KMS-11 (cell line): ENCODE measurements around the gene IZUMO4.

Experiments
- H2AFZ ChIP-seq: fragments of 200-600 bp; sonication (generic); 2 replicates; pipeline ENCODE4 v1.6.1; 2016; ENCODE audit warnings: antibody characterized with exemption, mixed run types, low read depth
- H3K27ac ChIP-seq: fragments of 200-600 bp; sonication (generic); 2 replicates; pipeline ENCODE4 v1.6.1; 2016; ENCODE audit warnings: mild to moderate bottlenecking, mixed run types
- H3K27me3 ChIP-seq: fragments of 200-600 bp; sonication (generic); 2 replicates; pipeline ENCODE4 v1.6.1; 2017; ENCODE audit warnings: mild to moderate bottlenecking, low read depth, mixed run types, moderate library complexity; ENCODE audit not compliant: insufficient read depth
- H3K36me3 ChIP-seq: fragments of 200-600 bp; sonication (generic); 2 replicates; pipeline ENCODE4 v1.6.1; 2017; ENCODE audit warnings: mild to moderate bottlenecking, mixed run types; ENCODE audit not compliant: insufficient read depth
- H3K4me1 ChIP-seq: fragments of 200-600 bp; sonication (generic); 2 replicates; pipeline ENCODE4 v1.6.1; 2016; ENCODE audit warnings: mild to moderate bottlenecking, low read depth, mixed run types; ENCODE audit not compliant: poor library complexity, severe bottlenecking
- H3K4me2 ChIP-seq: fragments of 200-600 bp; sonication (generic); 2 replicates; pipeline ENCODE4 v1.7.0; 2016; ENCODE audit warnings: mild to moderate bottlenecking, mixed run types
- H3K4me3 ChIP-seq: fragments of 200-600 bp; sonication (generic); IDR thresholded peaks from 2 replicates; pipeline ENCODE4 v1.6.1; 2017; ENCODE audit warnings: low read depth, low read length, mixed read lengths; ENCODE audit not compliant: insufficient read depth
- H3K79me2 ChIP-seq: fragments of 200-600 bp; sonication (generic); 2 replicates; pipeline ENCODE4 v1.6.1; 2016; ENCODE audit warnings: low read depth, mixed run types; ENCODE audit not compliant: insufficient read depth
- H3K9ac ChIP-seq: fragments of 200-600 bp; sonication (generic); 2 replicates; pipeline ENCODE4 v1.6.1; 2016; ENCODE audit warnings: mild to moderate bottlenecking, mixed run types
- H4K20me1 ChIP-seq: fragments of 200-600 bp; sonication (generic); 2 replicates; pipeline ENCODE4 v1.6.1; 2016; ENCODE audit warnings: mild to moderate bottlenecking, mixed run types; ENCODE audit not compliant: insufficient read depth
- TF ChIP-seq, protein P1 (sequence below): fragments of 200-600 bp; sonication (generic); conservative IDR thresholded peaks from 2 replicates; pipeline ENCODE4 v1.6.1; 2017; ENCODE audit warnings: low read depth, mild to moderate bottlenecking, antibody characterized with exemption, low read length, moderate library complexity, mixed read lengths

Gene IZUMO4

DNA sequence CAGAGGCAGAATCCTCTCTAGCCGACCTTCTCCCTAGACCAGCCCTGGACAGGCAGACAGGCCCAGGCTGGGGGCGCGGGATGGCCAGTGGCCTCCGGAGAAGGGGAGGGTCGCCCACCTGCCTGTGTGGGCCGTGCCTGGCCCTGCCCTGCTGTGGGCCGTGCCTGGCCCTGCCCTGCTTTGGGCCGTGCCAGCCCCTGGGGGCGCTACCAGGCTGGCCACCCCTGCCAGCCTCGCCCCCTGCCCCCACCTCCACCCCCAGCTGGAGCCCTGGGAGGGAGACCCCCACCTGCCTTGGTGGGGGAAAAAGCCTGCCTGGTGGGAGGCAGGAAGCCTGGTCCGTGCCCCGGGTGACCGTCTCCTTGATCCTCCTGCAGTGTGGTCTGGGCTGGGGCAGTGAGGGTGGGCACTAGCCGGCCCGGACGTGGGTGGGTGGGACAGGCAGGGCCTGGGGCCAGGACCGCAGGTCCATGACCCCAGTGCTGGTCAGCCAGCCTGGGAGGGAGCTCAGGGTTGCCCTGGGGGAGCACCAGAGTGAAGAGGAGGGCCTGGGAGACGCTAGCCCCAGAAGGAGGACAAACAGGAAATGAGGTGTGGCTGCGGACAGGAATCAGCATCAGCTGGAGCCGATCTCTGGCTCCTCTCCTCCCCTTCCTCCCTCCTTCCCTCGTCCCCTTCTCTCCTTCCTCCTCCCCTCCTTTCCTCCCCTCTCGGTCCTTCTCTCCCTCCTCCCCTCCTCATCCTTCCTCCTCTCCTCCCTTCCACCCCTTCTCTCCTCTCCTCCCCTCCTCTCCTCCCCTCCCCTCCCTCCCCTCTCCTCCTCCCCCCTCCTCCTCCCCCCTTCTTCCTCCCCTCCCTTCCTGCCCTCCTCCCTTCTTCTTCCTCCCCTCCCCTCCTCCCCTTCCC, 40.5 kb upstream of the IZUMO4 start:
- Histone ChIP-seq H3K9ac (no peak overlapping the region), H3K4me1 (peaks cover 32% of the 10 kb centered on the region), H2AFZ (no peak overlapping the region), H3K27ac (no peak overlapping the region), H3K4me3 (no peak overlapping the region), H3K79me2 (no peaks in the 10 kb centered on the region), H3K27me3 (no peaks in the 10 kb centered on the region), H4K20me1 (no peaks in the 10 kb centered on the region), H3K4me2 (no peak overlapping the region), H3K36me3 (no peaks in the 10 kb centered on the region)
- TF ChIP-seq, protein P1, sequence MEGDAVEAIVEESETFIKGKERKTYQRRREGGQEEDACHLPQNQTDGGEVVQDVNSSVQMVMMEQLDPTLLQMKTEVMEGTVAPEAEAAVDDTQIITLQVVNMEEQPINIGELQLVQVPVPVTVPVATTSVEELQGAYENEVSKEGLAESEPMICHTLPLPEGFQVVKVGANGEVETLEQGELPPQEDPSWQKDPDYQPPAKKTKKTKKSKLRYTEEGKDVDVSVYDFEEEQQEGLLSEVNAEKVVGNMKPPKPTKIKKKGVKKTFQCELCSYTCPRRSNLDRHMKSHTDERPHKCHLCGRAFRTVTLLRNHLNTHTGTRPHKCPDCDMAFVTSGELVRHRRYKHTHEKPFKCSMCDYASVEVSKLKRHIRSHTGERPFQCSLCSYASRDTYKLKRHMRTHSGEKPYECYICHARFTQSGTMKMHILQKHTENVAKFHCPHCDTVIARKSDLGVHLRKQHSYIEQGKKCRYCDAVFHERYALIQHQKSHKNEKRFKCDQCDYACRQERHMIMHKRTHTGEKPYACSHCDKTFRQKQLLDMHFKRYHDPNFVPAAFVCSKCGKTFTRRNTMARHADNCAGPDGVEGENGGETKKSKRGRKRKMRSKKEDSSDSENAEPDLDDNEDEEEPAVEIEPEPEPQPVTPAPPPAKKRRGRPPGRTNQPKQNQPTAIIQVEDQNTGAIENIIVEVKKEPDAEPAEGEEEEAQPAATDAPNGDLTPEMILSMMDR, result no peak

DNA sequence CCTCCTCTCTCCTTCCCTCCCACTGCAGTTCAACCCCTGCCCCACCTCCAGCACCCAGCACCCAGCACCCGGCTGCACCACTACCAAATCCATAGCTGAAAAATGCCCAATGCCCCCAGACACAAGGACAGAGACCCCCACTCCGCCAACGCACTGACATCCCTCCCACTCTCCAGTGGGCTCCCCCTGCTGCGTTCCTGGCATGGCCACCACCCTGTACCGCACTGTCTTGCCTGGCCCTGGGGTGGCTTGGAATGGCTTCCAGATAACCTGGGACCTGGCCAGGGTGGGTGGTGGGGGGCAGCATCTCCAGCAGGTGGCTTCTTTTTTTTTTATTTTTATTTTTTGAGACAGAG, 39.9 kb upstream of the IZUMO4 start:
- Histone ChIP-seq H4K20me1 (no peaks in the 10 kb centered on the region), H2AFZ (no peak overlapping the region), H3K79me2 (no peaks in the 10 kb centered on the region), H3K4me1 (peaks cover 26% of the 10 kb centered on the region), H3K4me3 (no peak overlapping the region), H3K27me3 (no peaks in the 10 kb centered on the region), H3K4me2 (no peak overlapping the region), H3K36me3 (no peaks in the 10 kb centered on the region), H3K27ac (no peak overlapping the region), H3K9ac (no peak overlapping the region)
- TF ChIP-seq, protein P1, result no peak

DNA sequence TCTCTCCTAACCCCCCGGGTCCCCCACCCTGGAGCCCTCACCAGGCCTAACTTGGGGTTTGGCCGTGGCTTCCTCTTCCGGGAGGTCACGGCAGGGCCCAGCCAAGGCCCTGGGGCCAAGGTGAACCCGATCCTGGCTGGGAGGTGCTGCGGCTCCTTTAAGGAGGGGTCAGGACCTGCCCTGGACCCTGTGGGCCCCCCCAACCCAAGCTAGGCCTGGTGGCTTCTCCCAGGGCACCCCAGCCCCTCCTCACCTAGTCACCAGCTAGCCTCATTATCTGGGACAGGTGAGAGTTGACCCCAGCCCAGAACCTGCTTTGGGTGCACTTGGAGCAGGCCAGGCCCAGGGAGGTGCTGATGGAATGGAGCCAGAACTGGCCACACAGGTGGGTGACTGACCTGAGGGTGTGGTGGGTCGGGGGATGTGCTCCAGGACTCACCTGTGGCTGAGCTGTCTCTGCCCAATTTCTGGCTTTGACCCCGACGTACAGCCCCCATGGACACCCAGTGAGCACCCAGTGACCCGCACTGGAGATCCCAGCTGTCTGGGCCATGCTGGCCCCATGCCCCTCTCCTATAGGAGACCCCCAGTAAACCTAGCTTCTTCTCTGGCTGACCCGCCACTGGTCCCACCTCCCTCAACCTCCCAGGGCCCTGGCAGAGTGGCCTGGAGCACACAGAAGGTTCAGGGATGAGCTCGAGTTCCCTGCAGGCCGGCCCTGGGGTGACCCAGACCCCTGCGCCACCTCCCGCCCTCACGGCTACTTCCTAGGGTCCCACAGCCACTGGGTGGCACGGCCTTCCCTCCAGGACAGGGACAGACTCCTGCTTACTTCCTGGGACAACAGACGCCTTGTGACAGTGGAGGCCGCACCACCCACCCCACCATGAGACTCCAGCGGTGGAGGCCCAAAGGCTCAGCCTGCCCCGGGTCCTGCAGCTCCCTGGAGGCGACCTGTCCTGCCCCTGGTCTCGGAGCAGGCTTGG, 38.9 kb upstream of the IZUMO4 start:
- TF ChIP-seq, protein P1, result no peak
- Histone ChIP-seq H4K20me1 (no peaks in the 10 kb centered on the region), H3K27me3 (no peaks in the 10 kb centered on the region), H3K9ac (no peak overlapping the region), H3K36me3 (no peaks in the 10 kb centered on the region), H3K4me2 (no peak overlapping the region), H3K4me1 (peaks cover 27% of the 10 kb centered on the region), H3K79me2 (no peaks in the 10 kb centered on the region), H3K27ac (no peak overlapping the region), H2AFZ (no peak overlapping the region), H3K4me3 (no peak overlapping the region)

DNA sequence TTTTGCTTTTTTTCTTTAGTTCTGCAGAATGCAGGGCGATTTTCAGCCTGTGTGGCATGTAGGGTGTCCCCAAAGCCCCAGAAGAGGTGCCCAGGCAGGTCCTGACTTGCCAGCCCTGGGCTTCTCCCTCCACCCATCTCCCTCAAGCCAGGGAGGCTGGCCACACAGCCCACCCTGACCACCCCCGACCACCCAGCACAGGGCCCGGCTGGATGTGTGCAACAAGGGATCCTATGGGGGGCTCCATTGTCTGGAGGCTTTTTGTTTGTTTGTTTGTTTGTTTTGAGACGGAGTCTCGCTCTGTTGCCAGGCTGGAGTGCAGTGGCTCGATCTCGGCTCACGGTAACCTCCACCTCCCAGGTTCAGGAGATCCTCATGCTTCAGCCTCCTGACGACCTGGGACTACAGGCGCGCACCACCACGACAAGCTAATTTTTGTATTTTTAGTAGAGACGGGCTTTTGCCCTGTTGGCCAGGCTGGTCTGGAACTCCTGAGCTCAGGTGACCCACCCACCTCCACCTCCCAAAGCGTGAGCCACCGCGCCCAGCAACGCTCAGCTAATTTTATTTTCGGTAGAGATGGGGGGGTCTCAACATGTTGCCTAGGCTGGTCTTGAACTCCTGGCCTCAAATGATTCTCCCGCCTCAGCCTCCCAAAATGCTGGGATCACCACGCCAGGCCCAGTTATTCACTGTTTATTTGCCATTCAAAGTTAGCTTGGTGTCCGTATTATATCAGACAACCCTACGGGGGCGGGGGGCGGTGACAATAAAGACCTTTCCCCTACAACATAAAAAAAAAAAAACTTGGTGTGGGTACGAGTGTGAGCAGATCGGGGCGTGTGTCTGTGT, 37.9 kb upstream of the IZUMO4 start:
- Histone ChIP-seq H3K4me2 (no peak overlapping the region), H3K27me3 (no peaks in the 10 kb centered on the region), H3K4me1 (peaks cover 27% of the 10 kb centered on the region), H3K9ac (no peak overlapping the region), H2AFZ (no peak overlapping the region), H3K36me3 (no peaks in the 10 kb centered on the region), H3K79me2 (no peaks in the 10 kb centered on the region), H4K20me1 (no peaks in the 10 kb centered on the region), H3K27ac (no peak overlapping the region), H3K4me3 (no peak overlapping the region)
- TF ChIP-seq, protein P1, result no peak
